Amniotic stem cell (primary cell): ENCODE results near the gene IFIT1B.
"Not testable (repeated sequence)": the region's sequence is repeated elsewhere in the genome, so short reads cannot be mapped to it uniquely, and the experiment has no call there.

ENCODE experiments used
- DNase-seq: peaks from one replicate; lab custom pipeline; 2025; lab: John Stamatoyannopoulos, UW

Gene IFIT1B

GRCh38 chr10:89384474-89385340 is 6.9 kb downstream of the IFIT1B start:
- DNase-seq: no peak

DNA sequence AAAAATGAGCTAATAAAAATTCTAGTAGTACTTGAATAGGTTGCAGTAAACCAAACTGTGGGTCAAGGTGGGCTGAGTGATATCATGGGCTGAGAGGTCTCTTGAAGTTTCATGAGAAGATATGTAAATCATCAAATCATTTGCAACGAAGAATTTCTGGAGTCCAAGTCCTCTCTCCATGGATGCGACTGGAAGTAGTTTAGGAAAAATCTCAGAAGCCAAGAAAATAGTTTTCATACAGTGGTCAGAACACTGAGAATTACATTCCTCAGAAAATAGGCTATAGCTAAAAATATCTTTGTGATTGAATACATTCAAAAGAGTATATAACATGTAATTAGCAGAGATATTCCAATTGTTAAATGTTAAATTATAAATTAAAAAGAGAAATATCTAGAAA is 10.9 kb downstream of the IFIT1B start:
- no peak for DNase-seq

DNA sequence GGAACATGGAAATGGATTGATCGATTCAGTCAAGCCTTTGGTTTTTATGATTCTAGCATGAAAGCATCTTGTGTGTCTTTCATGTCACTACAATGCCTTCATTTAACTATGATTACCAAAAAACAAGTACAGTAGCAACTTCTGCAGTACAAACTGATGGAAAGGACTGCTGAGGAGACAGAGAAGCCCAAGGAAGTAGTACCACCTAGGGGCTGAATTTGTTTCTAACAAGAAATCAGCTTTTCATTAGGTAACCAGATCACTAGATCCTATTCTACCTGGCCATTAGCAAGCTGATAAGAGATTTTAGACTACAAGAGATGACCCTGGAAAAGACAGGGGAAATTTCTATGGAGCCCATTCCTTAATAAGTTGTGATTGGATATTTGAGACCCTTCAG is 11.4 kb downstream of the IFIT1B start:
- DNase-seq: no peak

- DNase-seq: no peak
Observed at GRCh38 chr10:89390476-89391225, 12.8 kb downstream of the IFIT1B start.

GRCh38 chr10:89391226-89391576 is 13.3 kb downstream of the IFIT1B start:
- not testable (repeated sequence) for DNase-seq

DNA sequence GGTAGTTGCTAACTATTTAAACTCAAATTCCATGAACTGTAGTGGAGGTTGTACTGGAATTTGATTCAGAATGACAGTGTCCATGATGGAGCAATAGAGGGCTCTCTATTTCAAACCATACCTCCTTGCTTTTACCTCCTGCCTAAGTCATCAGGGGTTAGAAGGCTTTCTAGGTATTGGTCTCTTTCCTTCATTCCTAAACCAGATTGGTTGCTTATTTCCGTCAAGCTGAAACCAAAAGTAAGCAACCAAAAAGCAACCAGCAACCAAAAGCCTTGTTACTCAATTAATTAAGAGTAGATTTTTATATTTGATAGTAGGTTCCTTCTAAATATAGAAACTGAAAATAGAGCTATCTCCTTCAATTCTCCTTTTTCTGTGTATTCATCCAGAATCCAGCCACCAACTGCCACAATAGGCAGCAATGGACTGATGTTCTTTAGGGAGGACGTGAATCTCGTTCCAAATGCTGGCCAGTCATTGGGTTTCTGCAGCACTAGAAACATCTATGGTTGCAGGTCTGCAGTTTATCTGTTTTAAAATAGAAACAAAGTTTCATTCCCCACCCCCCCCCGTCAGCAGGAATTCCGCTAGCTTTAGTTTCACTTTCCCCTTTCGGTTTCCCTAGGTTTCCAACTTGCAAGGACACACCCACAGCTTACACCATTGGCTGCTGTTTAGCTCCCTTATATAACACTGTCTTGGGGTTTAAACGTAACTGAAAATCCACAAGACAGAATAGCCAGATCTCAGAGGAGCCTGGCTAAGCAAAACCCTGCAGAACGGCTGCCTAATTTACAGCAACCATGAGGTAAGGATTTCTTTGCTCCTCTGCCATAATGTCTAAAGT is 14.3 kb downstream of the IFIT1B start, which contains the start of gene IFIT1:
IFIT1 (plus strand) TSS at position 717 of the 850 bp plus-strand sequence; CDS start at position 807, 90 bp downstream.
- DNase-seq: peak; percentile 90

- DNase-seq: no peak
Observed at GRCh38 chr10:89392974-89393373, 15.1 kb downstream of the IFIT1B start.

DNA sequence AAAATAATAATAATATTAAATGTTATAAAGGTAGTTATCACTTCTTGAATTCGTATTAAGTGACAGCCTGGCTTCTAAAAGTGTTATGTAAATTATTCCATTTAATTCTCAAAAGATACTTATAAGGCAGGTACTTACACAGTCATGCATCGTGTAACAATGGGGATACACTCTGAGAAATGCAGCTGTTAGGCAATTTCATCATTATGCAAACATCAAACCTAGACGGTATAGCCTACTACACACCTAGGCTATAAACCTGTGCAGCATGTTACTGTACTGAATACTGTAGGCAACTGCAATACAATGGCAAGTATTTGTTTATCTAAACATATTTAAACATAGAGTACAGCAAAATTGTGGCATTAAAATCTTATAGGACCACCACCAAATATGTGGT is 16.0 kb downstream of the IFIT1B start:
- DNase-seq: no peak

- DNase-seq: no peak
Observed at GRCh38 chr10:89395141-89395540, 17.3 kb downstream of the IFIT1B start.

DNA sequence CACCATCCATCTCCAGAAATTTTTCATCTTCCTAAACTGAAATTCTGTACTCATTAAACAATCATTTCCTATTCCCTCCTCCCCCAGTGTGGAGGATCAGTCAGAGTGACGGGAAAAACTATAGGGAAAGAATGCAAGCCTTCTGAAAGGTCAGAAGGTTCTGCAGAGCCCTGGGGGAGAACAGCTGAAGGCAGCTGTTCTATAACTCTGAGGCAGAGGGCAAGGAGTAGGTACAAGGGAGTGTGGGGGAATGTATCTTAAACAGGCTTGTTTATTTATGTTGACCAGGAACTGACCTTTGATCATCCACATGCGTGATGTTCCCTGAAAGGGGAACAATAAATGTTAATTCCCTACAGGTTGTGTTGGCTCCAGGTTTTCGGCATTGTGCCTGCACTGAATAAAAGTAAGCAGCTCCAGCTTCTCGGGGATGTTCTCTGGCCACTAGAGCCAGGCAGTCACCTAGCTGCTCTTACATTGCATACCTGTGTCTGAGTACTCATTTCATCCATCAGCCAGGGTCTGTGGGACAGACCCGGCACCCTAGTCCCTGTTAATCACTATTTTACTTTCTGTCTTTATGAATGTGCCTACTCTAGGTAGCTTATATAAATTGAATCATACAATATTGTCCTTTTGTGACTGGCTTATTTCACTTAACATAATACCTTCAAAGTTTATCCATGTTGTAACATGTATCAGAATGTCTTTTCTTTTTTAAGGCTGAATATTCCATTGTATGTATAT is 20.3 kb downstream of the IFIT1B start:
- DNase-seq: no peak

DNA sequence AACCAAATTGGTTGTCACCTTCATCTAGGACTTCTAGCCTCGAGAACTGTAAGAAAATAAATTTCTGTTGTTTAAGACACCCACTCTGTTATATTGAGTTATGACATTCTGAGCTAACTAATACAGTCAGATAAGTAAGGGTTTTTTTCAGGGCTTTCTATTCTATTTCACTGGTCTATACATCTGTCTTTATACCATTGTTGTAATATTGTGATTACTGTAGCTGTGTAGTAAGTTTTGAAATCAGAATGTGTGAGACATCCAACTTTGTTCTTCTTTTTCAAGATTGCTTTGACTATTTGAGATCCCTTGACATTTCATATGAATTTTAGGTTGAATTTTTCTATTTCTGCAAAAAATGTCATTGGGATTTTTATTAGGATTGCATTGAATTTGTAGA is 22.1 kb downstream of the IFIT1B start:
- no peak for DNase-seq

DNA sequence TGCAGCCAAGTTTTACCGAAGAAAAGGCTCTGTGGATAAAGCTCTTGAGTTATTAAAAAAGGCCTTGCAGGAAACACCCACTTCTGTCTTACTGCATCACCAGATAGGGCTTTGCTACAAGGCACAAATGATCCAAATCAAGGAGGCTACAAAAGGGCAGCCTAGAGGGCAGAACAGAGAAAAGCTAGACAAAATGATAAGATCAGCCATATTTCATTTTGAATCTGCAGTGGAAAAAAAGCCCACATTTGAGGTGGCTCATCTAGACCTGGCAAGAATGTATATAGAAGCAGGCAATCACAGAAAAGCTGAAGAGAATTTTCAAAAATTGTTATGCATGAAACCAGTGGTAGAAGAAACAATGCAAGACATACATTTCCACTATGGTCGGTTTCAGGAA is 25.2 kb downstream of the IFIT1B start:
- DNase-seq: no peak

- no peak for DNase-seq
Observed at GRCh38 chr10:89404104-89405047, 26.5 kb downstream of the IFIT1B start.

- DNase-seq: not testable (repeated sequence)
Observed at GRCh38 chr10:89406178-89406577, 28.3 kb downstream of the IFIT1B start.

DNA sequence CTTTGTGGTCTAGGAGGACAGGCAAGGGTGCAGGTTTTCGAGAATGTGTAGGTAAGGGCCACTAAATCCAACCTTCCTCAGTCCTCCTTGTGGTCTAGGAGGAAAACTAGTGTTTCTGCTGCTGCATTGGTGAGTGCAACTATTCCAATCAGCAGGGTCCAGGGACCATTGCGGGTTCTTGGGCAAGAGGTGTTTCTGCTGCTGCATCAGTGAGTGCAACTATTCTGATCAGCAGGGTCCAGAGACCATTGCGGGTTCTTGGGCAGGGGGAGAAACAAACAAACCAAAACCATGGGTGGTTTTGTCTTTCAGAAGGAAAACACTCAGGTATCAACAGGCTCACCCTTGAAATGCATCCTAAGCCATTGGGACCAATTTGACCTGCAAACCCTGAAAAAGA is 29.9 kb downstream of the IFIT1B start:
- not testable (repeated sequence) for DNase-seq

GRCh38 chr10:89409282-89409681 is 31.4 kb downstream of the IFIT1B start:
- not testable (repeated sequence) for DNase-seq

DNA sequence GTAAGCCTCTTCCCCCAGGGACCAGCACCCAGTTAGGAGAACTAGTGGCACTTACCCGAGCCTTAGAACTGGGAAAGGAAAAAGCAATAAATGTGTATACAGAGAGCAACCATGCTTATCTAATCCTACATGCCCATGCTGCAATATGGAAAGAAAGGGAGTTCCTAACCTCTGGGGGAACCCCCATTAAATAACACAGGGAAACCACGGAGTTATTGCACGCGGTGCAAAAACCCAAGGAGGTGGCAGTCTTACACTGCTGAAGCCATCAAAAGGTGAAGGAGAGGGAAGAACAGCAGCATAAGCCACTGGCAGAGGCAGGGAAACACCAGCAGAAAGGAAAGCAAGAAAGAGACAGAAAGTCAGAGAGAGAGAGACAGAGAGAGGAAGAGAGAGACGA is 32.7 kb downstream of the IFIT1B start:
- DNase-seq: not testable (repeated sequence)

DNA sequence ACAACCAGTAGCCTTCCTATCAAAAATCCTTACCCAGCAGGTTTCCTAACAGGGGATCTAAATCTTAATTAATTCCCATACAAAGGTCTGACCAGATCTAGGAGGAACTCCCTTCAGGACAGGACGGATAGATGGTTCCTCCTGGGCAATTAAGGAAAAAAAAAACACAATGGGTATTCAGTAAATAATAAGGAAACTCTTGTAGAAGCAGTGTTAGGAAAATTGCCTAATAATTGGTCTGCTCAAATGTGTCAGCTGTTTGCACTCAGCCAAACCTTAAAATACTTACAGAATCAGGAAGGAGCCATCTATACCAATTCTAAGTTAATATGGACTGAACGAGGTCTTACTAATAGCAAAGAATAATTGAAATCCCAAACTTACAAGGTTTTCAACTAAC is 33.3 kb downstream of the IFIT1B start:
- DNase-seq: not testable (repeated sequence)

- DNase-seq: not testable (repeated sequence)
Observed at GRCh38 chr10:89412276-89412675, 34.4 kb downstream of the IFIT1B start.

DNA sequence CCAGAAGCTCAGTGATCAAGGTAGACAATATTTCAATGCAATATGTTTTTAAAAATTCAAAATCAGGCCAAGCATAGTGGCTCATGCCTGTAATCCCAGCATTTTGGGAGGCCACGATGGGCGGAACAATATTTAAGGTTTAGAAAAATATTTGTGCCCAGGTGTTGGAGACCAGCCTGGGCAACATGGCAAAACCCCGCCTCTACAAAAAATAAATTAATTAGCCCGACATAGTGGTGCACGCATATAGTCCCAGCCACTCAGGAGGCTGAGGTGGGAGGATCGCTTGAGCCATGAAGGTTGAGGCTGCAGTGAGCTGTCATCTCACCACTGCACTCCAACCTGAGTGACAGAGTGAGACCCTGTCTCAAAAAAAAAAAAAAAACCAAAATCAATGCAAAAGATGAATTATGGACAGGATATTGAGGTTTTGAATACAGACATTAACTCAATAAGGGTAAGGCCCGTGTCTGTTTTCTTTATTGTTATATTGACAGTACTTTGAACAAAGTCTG is 35.6 kb downstream of the IFIT1B start:
- DNase-seq: no peak
